DOHH2 (cell line): ENCODE data around the gene PRADC1.

ENCODE experiments used
- EZH2phosphoT487 ChIP-seq: fragments of 200-600 bp; sonication (generic); IDR thresholded peaks from 2 replicates; pipeline ENCODE4 v1.6.1; 2017; ENCODE audit warnings: borderline replicate concordance, mild to moderate bottlenecking, antibody characterized with exemption, low read length, moderate library complexity, mixed read lengths
- TF ChIP-seq, protein P1 (sequence below): fragments of 200-600 bp; sonication (generic); IDR thresholded peaks from one replicate; pipeline ENCODE4 v1.5.1; 2014; ENCODE audit warnings: antibody characterized with exemption, mild to moderate bottlenecking, low read depth, low read length; ENCODE audit not compliant: poor library complexity, severe bottlenecking

DNA sequence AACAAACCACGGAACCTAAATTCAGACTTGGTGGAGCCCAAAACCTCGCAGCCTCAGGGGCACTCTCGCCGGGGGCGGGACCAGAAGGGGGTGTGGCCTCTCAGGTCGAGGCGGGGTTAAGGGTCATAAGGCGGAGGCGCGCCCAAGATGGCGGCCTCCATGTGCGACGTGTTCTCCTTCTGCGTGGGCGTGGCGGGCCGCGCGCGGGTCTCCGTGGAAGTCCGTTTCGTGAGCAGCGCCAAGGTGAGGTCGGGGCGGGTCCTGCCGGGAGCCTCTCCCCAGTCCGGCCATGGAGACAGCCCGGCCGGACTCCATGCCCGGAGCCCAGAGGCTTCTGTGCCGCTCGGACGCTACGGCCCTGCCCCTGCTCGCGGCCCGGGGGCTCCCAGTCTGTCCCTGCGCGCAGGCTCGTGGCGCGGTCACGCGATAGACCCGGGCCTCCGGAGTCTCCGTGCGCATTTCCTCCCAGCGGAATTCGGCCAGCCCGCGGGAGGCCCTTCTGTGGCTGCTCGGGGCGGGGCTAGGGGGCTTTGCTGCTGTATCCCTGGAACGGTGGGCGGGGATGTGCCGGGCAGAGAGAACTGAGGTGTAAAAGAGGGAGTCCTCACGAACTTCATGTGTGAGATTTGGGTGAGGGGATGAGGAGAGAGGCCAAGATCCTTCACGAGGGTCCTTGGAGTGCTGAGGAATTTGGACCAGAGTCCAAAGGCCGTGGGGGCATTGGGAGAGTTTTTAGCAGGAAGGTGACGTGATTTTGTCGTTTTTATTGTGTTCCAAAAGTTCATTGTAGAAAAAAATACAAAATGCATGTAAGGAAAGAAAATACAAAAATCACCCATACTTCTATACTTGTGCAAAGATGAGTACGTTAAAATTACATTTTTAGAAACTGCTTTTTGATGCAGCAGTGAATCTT is 18.7 kb downstream of the PRADC1 start, which contains the start of gene SMYD5:
- TF ChIP-seq, protein P1, sequence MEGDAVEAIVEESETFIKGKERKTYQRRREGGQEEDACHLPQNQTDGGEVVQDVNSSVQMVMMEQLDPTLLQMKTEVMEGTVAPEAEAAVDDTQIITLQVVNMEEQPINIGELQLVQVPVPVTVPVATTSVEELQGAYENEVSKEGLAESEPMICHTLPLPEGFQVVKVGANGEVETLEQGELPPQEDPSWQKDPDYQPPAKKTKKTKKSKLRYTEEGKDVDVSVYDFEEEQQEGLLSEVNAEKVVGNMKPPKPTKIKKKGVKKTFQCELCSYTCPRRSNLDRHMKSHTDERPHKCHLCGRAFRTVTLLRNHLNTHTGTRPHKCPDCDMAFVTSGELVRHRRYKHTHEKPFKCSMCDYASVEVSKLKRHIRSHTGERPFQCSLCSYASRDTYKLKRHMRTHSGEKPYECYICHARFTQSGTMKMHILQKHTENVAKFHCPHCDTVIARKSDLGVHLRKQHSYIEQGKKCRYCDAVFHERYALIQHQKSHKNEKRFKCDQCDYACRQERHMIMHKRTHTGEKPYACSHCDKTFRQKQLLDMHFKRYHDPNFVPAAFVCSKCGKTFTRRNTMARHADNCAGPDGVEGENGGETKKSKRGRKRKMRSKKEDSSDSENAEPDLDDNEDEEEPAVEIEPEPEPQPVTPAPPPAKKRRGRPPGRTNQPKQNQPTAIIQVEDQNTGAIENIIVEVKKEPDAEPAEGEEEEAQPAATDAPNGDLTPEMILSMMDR = no peak
- TF ChIP-seq EZH2phosphoT487 = no peak
